ENCODE data around the gene IL4I1.

DNA sequence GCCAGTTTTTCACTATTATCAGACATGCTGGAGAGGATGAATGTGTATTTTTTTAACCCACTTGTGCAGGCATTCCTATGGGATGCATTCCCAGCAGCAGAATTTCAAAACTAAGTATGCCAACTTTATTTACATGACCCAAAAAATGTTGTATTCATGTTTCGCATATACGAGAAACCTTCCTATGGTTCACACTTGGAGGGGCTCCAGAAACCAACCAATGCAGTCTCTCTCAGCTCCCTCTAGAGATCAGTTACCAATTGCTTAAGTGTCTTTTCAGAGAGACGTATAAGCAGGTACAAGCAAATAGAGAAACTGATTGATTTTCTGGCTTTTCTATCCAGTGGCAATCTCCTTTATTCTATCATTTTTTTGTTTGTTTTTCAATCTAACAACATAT lies 51.3 kb downstream of the IL4I1 start:
- TF ChIP-seq POLR2A (IDR thresholded peaks at IDR 0.05), result no peak
- TF ChIP-seq, protein P1, sequence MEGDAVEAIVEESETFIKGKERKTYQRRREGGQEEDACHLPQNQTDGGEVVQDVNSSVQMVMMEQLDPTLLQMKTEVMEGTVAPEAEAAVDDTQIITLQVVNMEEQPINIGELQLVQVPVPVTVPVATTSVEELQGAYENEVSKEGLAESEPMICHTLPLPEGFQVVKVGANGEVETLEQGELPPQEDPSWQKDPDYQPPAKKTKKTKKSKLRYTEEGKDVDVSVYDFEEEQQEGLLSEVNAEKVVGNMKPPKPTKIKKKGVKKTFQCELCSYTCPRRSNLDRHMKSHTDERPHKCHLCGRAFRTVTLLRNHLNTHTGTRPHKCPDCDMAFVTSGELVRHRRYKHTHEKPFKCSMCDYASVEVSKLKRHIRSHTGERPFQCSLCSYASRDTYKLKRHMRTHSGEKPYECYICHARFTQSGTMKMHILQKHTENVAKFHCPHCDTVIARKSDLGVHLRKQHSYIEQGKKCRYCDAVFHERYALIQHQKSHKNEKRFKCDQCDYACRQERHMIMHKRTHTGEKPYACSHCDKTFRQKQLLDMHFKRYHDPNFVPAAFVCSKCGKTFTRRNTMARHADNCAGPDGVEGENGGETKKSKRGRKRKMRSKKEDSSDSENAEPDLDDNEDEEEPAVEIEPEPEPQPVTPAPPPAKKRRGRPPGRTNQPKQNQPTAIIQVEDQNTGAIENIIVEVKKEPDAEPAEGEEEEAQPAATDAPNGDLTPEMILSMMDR (IDR thresholded peaks at IDR 0.05), result no peak
- no peak for TF ChIP-seq POLR2AphosphoS5 (IDR thresholded peaks at IDR 0.05)
- TF ChIP-seq EP300 (IDR thresholded peaks at IDR 0.05), result no peak
